Osteoblast (primary cell): ENCODE results near the gene PSME3. TPM values are rescaled to one million over a fixed set of nuclear protein-coding genes. Genes with fewer than 3 reads are reported as not detected.
"Not testable (repeated sequence)": the region's sequence is repeated elsewhere in the genome, so short reads cannot be mapped to it uniquely, and the experiment has no call there.

ENCODE experiments used
- DNase-seq: peaks from one replicate; pipeline ENCODE4 v3.0.0; 2011; ENCODE audit warnings: low spot score, mixed read lengths; ENCODE audit not compliant: insufficient read length; ENCODE audit errors: missing footprints
- H2AFZ ChIP-seq: 2 replicates; pipeline ENCODE4 v1.6.0; 2011; ENCODE audit warnings: mild to moderate bottlenecking, low read length
- H3K27ac ChIP-seq: 2 replicates; pipeline ENCODE4 v1.5.1; 2011; ENCODE audit warnings: mild to moderate bottlenecking, low read depth, low read length, moderate library complexity
- H3K27me3 ChIP-seq: 2 replicates; pipeline ENCODE4 v1.6.0; 2012; ENCODE audit warnings: mild to moderate bottlenecking, control low read depth, inconsistent platforms, low read length, moderate library complexity; ENCODE audit not compliant: insufficient read depth
- H3K36me3 ChIP-seq: 2 replicates; pipeline ENCODE4 v1.5.1; 2011; ENCODE audit warnings: mild to moderate bottlenecking, low read length, control low read depth, moderate library complexity; ENCODE audit not compliant: insufficient read depth
- H3K4me1 ChIP-seq: 2 replicates; pipeline ENCODE4 v1.5.1; 2011; ENCODE audit warnings: mild to moderate bottlenecking, low read length, control low read depth, moderate library complexity; ENCODE audit not compliant: insufficient read depth
- H3K4me2 ChIP-seq: 2 replicates; pipeline ENCODE4 v1.6.0; 2011; ENCODE audit warnings: mild to moderate bottlenecking, low read length; ENCODE audit not compliant: insufficient read depth
- H3K4me3 ChIP-seq: fragments of 200-600 bp; sonication (generic); 3 replicates; pipeline ENCODE4 v1.5.1; 2012; ENCODE audit warnings: mild to moderate bottlenecking, low read length, inconsistent platforms; ENCODE audit not compliant: insufficient read depth
- H3K79me2 ChIP-seq: 2 replicates; pipeline ENCODE4 v1.6.0; 2012; ENCODE audit warnings: mild to moderate bottlenecking, low read length, control low read depth, inconsistent platforms; ENCODE audit not compliant: insufficient read depth
- H3K9me3 ChIP-seq: 2 replicates; pipeline ENCODE4 v1.5.1; 2011; ENCODE audit warnings: low read depth, low read length, control low read depth
- H4K20me1 ChIP-seq: 2 replicates; pipeline ENCODE4 v1.6.0; 2012; ENCODE audit warnings: mild to moderate bottlenecking, low read length, control low read depth; ENCODE audit not compliant: insufficient read depth
- total RNA-seq: library from RNA; depleted of rRNA; stranded (reverse); fragments of >200 nt; gene quantifications from 2 replicates; pipeline ENCODE4 v1.2.3, GENCODE V29; 2012
- TF ChIP-seq, protein P1 (sequence below): IDR thresholded peaks from 2 replicates; pipeline ENCODE4 v1.5.1; 2011; ENCODE audit warnings: mild to moderate bottlenecking, low read depth, low read length, moderate library complexity; ENCODE audit errors: extremely low read depth

PSME3 gene
- total RNA-seq, 1 donor: 81.1 TPM

DNA sequence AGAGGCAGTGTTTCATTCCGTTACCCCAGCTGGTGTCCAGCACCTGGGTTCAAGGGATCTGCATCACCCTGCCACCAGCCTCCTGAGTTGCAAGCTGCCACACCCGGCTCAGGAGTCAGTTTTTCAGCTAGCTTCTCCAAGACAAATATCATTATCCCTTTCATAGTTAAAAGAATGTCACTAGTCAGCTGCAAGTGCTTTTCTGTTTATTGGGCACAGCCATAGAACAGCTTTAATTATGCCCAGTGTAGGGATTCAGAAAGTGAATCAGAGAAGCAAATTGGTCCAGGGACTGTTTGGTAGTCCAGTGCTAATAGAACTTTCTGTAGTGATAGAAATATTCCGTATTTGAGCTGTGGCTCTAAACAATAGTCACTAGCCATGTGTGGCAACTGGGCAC lies 14.9 kb downstream of the PSME3 start:
- Histone ChIP-seq H3K27ac (no peak overlapping the region), H4K20me1 (peaks cover 24% of the 10 kb centered on the region), H3K4me3 (no peak overlapping the region), H3K4me2 (no peak overlapping the region), H3K36me3 (peaks cover 16% of the 10 kb centered on the region), H3K9me3 (no peaks in the 10 kb centered on the region), H3K4me1 (peaks cover 16% of the 10 kb centered on the region), H2AFZ (no peak overlapping the region), H3K27me3 (peaks cover 21% of the 10 kb centered on the region), H3K79me2 (no peaks in the 10 kb centered on the region)
- TF ChIP-seq, protein P1, sequence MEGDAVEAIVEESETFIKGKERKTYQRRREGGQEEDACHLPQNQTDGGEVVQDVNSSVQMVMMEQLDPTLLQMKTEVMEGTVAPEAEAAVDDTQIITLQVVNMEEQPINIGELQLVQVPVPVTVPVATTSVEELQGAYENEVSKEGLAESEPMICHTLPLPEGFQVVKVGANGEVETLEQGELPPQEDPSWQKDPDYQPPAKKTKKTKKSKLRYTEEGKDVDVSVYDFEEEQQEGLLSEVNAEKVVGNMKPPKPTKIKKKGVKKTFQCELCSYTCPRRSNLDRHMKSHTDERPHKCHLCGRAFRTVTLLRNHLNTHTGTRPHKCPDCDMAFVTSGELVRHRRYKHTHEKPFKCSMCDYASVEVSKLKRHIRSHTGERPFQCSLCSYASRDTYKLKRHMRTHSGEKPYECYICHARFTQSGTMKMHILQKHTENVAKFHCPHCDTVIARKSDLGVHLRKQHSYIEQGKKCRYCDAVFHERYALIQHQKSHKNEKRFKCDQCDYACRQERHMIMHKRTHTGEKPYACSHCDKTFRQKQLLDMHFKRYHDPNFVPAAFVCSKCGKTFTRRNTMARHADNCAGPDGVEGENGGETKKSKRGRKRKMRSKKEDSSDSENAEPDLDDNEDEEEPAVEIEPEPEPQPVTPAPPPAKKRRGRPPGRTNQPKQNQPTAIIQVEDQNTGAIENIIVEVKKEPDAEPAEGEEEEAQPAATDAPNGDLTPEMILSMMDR: no peak
- peak; percentile 83 for DNase-seq

DNA sequence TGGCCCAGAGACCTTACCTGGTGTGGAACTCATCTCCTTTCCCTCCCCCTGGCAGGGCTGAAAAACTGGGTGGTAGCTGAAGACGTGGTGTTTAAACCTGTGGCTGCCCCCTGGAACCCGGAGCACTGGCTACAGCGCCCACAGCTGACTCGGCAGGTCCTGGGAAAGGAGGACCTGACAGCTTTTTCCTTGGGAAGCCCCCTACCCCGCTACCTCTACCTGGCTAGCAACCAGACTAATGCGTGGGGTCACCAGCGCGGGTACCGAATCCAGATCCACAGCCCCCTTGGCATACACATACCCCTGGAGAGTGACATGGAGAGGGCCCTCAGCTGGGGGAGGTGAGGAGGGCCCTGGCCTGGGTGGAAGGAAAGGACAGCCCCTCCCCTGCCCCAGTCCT lies 15.8 kb downstream of the PSME3 start:
- Histone ChIP-seq H3K4me3 (no peak overlapping the region), H3K27ac (no peak overlapping the region), H3K4me1 (peaks cover 16% of the 10 kb centered on the region), H3K79me2 (no peaks in the 10 kb centered on the region), H3K27me3 (peaks cover 21% of the 10 kb centered on the region), H2AFZ (no peak overlapping the region), H4K20me1 (peaks cover 20% of the 10 kb centered on the region), H3K4me2 (no peak overlapping the region), H3K9me3 (no peaks in the 10 kb centered on the region), H3K36me3 (peaks cover 7% of the 10 kb centered on the region)
- TF ChIP-seq, protein P1: no peak
- no peak for DNase-seq

DNA sequence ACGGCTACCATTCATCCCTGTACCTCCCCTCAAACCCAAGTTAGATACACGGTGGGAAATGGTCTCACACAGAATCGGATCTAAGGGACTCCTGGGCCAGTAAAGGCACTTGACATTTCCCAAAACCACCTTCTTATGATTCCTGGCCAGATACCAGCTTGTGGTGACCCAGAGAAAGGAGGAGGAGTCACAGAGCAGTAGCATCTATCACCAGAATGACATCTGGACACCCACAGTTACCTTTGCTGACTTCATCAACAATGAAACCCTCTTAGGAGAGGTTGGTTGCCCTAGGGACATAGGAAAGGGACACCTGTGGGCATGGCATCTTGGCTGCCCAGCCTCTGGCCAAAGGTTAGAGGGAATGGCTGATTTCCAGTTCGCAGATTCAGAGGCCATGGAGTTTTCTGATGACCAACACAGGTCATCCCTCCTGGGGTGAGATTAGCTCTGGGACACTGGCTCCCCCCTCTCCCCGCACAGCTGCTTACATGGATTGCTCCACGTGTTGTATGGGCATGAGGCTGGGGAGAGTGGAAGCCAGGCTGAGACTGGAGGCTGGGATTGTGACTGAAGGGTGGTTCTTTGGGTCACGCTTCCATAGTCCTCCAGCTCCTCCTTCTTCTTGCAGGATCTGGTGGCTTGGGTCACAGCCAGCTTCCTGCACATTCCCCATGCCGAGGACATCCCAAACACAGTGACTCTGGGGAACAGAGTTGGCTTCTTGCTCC lies 16.4 kb downstream of the PSME3 start:
- Histone ChIP-seq H3K4me2 (no peak overlapping the region), H3K36me3 (peaks cover 1% of the 10 kb centered on the region), H2AFZ (no peak overlapping the region), H3K4me1 (peaks cover 16% of the 10 kb centered on the region), H4K20me1 (peaks cover 20% of the 10 kb centered on the region), H3K79me2 (no peaks in the 10 kb centered on the region), H3K9me3 (no peaks in the 10 kb centered on the region), H3K4me3 (no peak overlapping the region), H3K27me3 (peaks cover 21% of the 10 kb centered on the region), H3K27ac (no peak overlapping the region)
- TF ChIP-seq, protein P1: no peak
- DNase-seq: no peak

DNA sequence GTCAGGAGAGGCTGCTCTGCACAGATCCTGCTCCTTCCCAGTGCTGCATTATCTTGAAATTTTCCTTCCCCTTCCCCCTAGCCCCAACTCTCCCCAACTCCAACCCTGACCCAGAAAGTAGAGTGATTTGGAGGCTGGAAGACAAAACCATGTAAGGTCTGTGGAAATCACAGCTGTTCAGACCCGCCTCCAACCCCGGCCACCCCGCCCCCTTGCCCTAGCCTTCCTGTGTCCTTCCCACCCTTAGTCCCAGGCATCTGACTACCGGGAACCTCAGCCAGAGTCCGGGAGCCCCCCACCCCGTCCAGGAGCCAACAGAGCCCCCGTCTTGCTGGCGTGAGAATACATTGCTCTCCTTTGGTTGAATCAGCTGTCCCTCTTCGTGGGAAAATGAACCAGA lies 17.8 kb downstream of the PSME3 start, which contains the start of gene AOC3:
Gene AOC3 (plus strand): TSS at position 246 of the 400 bp plus-strand sequence. CDS start 145 bp downstream, at position 391.
- DNase-seq: no peak
- Histone ChIP-seq H3K27me3 (peaks cover 21% of the 10 kb centered on the region), H3K36me3 (no peaks in the 10 kb centered on the region), H3K79me2 (no peaks in the 10 kb centered on the region), H3K27ac (no peak within 1 kb of the TSS), H2AFZ (no peak within 1 kb of the TSS), H4K20me1 (peaks cover 12% of the 10 kb centered on the region), H3K4me3 (no peak within 1 kb of the TSS), H3K4me2 (no peak within 1 kb of the TSS), H3K4me1 (peaks cover 13% of the 10 kb centered on the region), H3K9me3 (no peaks in the 10 kb centered on the region)
- TF ChIP-seq, protein P1: no peak

DNA sequence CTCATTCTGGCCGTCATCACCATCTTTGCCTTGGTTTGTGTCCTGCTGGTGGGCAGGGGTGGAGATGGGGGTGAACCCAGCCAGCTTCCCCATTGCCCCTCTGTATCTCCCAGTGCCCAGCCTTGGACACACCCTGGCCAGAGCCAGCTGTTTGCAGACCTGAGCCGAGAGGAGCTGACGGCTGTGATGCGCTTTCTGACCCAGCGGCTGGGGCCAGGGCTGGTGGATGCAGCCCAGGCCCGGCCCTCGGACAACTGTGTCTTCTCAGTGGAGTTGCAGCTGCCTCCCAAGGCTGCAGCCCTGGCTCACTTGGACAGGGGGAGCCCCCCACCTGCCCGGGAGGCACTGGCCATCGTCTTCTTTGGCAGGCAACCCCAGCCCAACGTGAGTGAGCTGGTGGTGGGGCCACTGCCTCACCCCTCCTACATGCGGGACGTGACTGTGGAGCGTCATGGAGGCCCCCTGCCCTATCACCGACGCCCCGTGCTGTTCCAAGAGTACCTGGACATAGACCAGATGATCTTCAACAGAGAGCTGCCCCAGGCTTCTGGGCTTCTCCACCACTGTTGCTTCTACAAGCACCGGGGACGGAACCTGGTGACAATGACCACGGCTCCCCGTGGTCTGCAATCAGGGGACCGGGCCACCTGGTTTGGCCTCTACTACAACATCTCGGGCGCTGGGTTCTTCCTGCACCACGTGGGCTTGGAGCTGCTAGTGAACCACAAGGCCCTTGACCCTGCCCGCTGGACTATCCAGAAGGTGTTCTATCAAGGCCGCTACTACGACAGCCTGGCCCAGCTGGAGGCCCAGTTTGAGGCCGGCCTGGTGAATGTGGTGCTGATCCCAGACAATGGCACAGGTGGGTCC lies 18.4 kb downstream of the PSME3 start:
- H3K4me1 ChIP-seq, DNase-seq, H3K4me3 ChIP-seq, H3K9me3 ChIP-seq, H4K20me1 ChIP-seq, H3K4me2 ChIP-seq, H3K36me3 ChIP-seq, H3K79me2 ChIP-seq, H2AFZ ChIP-seq, H3K27ac ChIP-seq: not testable (repeated sequence)
- H3K27me3 ChIP-seq: peaks cover 21% of the 10 kb centered on the region
